ENCODE measurements around the gene ASH1L.

GRCh38 chr1:155478270-155478852 lies 84.2 kb downstream of the ASH1L start:
- TF ChIP-seq POLR2A (IDR thresholded peaks at IDR 0.05; ENCODE audit: low read depth, low read length) (no peak), SPI1 (IDR thresholded peaks at IDR 0.05; ENCODE audit: low read depth, low read length) (no peak), TAF1 (IDR thresholded peaks at IDR 0.05; ENCODE audit: low read depth, low read length) (no peak), POLR2AphosphoS5 (IDR thresholded peaks at IDR 0.05; ENCODE audit: low read depth, low read length) (no peak)

Data from GM12891 (cell line).